HG03103 (cell line): ENCODE data around the gene TSEN34.
"Not testable (repeated sequence)": the region's sequence is repeated elsewhere in the genome, so short reads cannot be mapped to it uniquely, and the experiment has no call there.

ENCODE experiments used
- ATAC-seq: cut with Tn5 transposase; IDR thresholded peaks from one replicate; pipeline ENCODE4 v1.9.1; 2021; ENCODE audit warnings: low read depth; ENCODE audit not compliant: unreplicated experiment

The TSEN34 gene

GRCh38 chr19:54183431-54183830 is 7.7 kb upstream of the TSEN34 start:
- ATAC-seq: no peak

- ATAC-seq: no peak
Measured at GRCh38 chr19:54186351-54186750, 4.8 kb upstream of the TSEN34 start.

- no peak for ATAC-seq
Measured at GRCh38 chr19:54186934-54187381, 4.2 kb upstream of the TSEN34 start.

GRCh38 chr19:54188215-54188871 is 2.8 kb upstream of the TSEN34 start:
- no peak for ATAC-seq

GRCh38 chr19:54189145-54189734 is 1.9 kb upstream of the TSEN34 start, which contains the start of gene MBOAT7:
MBOAT7 (minus strand) TSS chr19:54189580; CDS start chr19:54188508, 1,072 bp downstream.
- peak; percentile 36 for ATAC-seq

- peak; percentile 36 for ATAC-seq
Measured at GRCh38 chr19:54189735-54190502, 1.2 kb upstream of the TSEN34 start.

- ATAC-seq: peak; percentile 37
Measured at GRCh38 chr19:54190503-54191010, 551 bp upstream of the TSEN34 start.

- ATAC-seq: no peak
Measured at GRCh38 chr19:54191811-54192453, 824 bp downstream of the TSEN34 start.

- ATAC-seq: no peak
Measured at GRCh38 chr19:54193011-54193410, 1.9 kb downstream of the TSEN34 start.

- not testable (repeated sequence) for ATAC-seq
Measured at GRCh38 chr19:54194463-54194862, 3.4 kb downstream of the TSEN34 start.

GRCh38 chr19:54196536-54196935 is 5.4 kb downstream of the TSEN34 start:
- ATAC-seq: no peak

- ATAC-seq: no peak
Measured at GRCh38 chr19:54197121-54197520, 6.0 kb downstream of the TSEN34 start.

GRCh38 chr19:54199401-54199800 is 8.3 kb downstream of the TSEN34 start:
- ATAC-seq: no peak

GRCh38 chr19:54201172-54201701 is 10.1 kb downstream of the TSEN34 start:
- ATAC-seq: no peak

GRCh38 chr19:54201980-54202379 is 10.9 kb downstream of the TSEN34 start:
- ATAC-seq: no peak

- no peak for ATAC-seq
Measured at GRCh38 chr19:54203151-54203611, 12.1 kb downstream of the TSEN34 start.

- no peak for ATAC-seq
Measured at GRCh38 chr19:54204767-54205468, 13.8 kb downstream of the TSEN34 start.

- ATAC-seq: no peak
Measured at GRCh38 chr19:54206030-54206830, 15.1 kb downstream of the TSEN34 start.

GRCh38 chr19:54206831-54207177 is 15.7 kb downstream of the TSEN34 start:
- no peak for ATAC-seq
